Calu3 (cell line): ENCODE measurements around the gene FAM171A2. TPM values are rescaled to one million over a fixed set of nuclear protein-coding genes. Genes with fewer than 3 reads are reported as not detected.

Experiments used
- BruUV-seq: library from RNA; stranded (reverse); fragments of 400-500 nt; replicated peaks from 2 replicates; lab custom pipeline; 2021; lab: Mats Ljungman, UMichigan
- CTCF ChIA-PET: fragments of 300-600 bp; sonication (Branson Sonifier 250); formaldehyde crosslinking; loops from one replicate; lab custom pipeline; 2022; ENCODE audit warnings: antibody characterized with exemption; lab: Charles Lee
- DNase-seq: peaks from one replicate; pipeline ENCODE4 v3.0.0; 2022
- H3K27ac Mint-ChIP-seq: one replicate; pipeline ENCODE4 v1.8.0; 2022; ENCODE audit warnings: mixed read lengths; ENCODE audit not compliant: unreplicated experiment
- H3K27me3 Mint-ChIP-seq: one replicate; pipeline ENCODE4 v1.8.0; 2022; ENCODE audit warnings: mixed read lengths; ENCODE audit not compliant: unreplicated experiment
- H3K36me3 Mint-ChIP-seq: one replicate; pipeline ENCODE4 v1.8.0; 2022; ENCODE audit warnings: mild to moderate bottlenecking, moderate library complexity, mixed read lengths; ENCODE audit not compliant: insufficient read depth, unreplicated experiment
- H3K4me1 Mint-ChIP-seq: one replicate; pipeline ENCODE4 v1.8.0; 2022; ENCODE audit warnings: mild to moderate bottlenecking, low read depth, mixed read lengths; ENCODE audit not compliant: unreplicated experiment
- H3K4me3 Mint-ChIP-seq: one replicate; pipeline ENCODE4 v1.8.0; 2022; ENCODE audit warnings: mild to moderate bottlenecking, low read depth, moderate library complexity, mixed read lengths; ENCODE audit not compliant: unreplicated experiment
- H3K9me3 Mint-ChIP-seq: one replicate; pipeline ENCODE4 v1.8.0; 2022; ENCODE audit warnings: low read depth, mixed read lengths; ENCODE audit not compliant: unreplicated experiment
- intact Hi-C: fragments of 100-400 bp; cut with micrococcal nuclease; formaldehyde crosslinking; loops from one replicate; pipeline ENCODE4 v1.10.0; 2022; ENCODE audit not compliant: unreplicated experiment
- total RNA-seq: library from RNA; stranded (reverse); gene quantifications from 2 replicates; pipeline ENCODE4 v1.2.3, GENCODE V29; 2022
- TF ChIP-seq, protein P1 (sequence below): fragments of 200-600 bp; IDR thresholded peaks from one replicate; pipeline ENCODE4 v1.8.0; 2022; ENCODE audit warnings: antibody characterized with exemption; ENCODE audit not compliant: unreplicated experiment

The FAM171A2 gene
- total RNA-seq, 1 experiment from 2014 or later: 2.0 TPM

DNA sequence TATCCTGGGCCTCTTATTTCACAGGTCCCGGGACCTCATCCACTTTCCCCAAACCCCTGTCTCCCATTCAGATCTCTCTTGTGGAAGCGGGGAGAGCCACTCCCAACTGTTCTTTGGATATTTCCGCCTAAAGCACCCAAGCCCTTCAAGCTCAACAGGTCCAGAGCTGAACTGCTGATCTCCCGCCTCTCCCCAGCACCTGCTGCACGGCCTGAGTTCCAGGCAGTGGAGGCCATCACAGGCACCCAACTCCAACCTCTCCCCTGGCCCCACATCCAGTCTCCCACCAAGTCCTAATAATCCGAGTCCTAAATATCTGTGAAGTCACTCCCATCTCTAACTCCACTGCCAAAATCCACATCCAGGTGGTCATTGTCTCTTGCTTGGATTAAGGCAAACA is 19.3 kb upstream of the FAM171A2 start:
- DNase-seq: no peak
- TF ChIP-seq, protein P1, sequence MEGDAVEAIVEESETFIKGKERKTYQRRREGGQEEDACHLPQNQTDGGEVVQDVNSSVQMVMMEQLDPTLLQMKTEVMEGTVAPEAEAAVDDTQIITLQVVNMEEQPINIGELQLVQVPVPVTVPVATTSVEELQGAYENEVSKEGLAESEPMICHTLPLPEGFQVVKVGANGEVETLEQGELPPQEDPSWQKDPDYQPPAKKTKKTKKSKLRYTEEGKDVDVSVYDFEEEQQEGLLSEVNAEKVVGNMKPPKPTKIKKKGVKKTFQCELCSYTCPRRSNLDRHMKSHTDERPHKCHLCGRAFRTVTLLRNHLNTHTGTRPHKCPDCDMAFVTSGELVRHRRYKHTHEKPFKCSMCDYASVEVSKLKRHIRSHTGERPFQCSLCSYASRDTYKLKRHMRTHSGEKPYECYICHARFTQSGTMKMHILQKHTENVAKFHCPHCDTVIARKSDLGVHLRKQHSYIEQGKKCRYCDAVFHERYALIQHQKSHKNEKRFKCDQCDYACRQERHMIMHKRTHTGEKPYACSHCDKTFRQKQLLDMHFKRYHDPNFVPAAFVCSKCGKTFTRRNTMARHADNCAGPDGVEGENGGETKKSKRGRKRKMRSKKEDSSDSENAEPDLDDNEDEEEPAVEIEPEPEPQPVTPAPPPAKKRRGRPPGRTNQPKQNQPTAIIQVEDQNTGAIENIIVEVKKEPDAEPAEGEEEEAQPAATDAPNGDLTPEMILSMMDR: no peak
- no peaks in the 10 kb centered on the region for H3K9me3 Mint-ChIP-seq
- peaks cover 50% of the 10 kb centered on the region for H3K27me3 Mint-ChIP-seq
- no TSS peak for BruUV-seq
- H3K27ac Mint-ChIP-seq: no peak overlapping the region
- peaks cover 11% of the 10 kb centered on the region for H3K36me3 Mint-ChIP-seq
- CTCF ChIA-PET: interaction anchor here (0.7 to 1.1 kb wide), 2 partner anchors 105 to 161 kb away, joined by 3 to 10 read pairs; no protein-coding TSS in a partner anchor
- H3K4me3 Mint-ChIP-seq: no peak overlapping the region
- no peaks in the 10 kb centered on the region for H3K4me1 Mint-ChIP-seq
- intact Hi-C loops: no loop called here

DNA sequence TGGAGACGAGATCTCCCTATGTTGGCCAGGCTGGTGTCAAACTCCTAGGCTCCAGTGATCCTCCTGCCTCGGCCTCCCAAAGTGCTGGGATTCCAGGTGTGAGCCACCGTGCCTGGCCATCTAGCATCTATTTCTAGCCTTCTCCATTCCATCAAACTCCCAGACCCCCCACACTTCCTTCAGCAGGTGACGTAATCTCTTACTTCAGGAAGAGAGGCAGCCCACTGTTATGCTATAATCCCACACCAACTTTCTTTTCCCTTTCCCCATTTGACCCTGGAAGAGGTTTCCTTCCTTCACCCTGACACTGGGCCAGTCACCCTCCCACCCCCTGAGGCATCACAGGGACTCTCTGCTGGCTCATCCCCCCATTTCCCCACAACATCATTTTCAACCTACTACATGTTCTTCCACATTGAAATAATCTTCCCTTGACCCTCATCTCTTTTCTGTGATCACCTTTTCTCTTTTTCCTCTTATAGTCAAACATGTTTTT is 18.2 kb upstream of the FAM171A2 start:
- H3K27ac Mint-ChIP-seq: no peak overlapping the region
- no peak overlapping the region for H3K4me3 Mint-ChIP-seq
- H3K9me3 Mint-ChIP-seq: no peaks in the 10 kb centered on the region
- no peaks in the 10 kb centered on the region for H3K4me1 Mint-ChIP-seq
- H3K36me3 Mint-ChIP-seq: peaks cover 11% of the 10 kb centered on the region
- TF ChIP-seq, protein P1: no peak
- intact Hi-C loops: no loop called here
- no peak for DNase-seq
- CTCF ChIA-PET: interaction anchor here (0.7 to 1.1 kb wide), 2 partner anchors 44 to 160 kb away, joined by 3 to 10 read pairs; no protein-coding TSS in a partner anchor
- H3K27me3 Mint-ChIP-seq: peaks cover 52% of the 10 kb centered on the region
- no TSS peak for BruUV-seq

DNA sequence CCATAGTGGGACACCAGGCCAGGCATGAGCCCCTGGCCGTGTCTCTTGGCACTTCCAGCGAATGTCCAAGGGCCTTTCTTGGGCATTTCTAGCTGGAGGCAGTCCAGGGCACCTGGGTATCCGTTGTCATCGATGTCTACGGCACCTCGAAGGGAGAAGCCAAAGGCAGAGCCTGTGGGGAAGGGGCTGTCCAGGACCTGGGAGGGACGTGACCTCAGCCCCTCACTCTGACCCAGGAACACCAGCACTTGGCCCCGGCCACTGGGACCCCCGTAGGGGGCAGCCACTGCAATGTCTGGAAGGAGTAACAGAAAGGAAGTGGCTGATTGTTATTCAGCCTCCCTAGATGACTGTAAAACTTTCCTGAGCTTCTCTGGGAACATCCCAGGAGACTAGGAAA is 17.1 kb upstream of the FAM171A2 start:
- Mint-ChIP-seq H3K27ac (no peak overlapping the region), H3K36me3 (peaks cover 11% of the 10 kb centered on the region), H3K9me3 (no peaks in the 10 kb centered on the region), H3K4me1 (no peaks in the 10 kb centered on the region), H3K27me3 (peaks cover 52% of the 10 kb centered on the region), H3K4me3 (no peak overlapping the region)
- TF ChIP-seq, protein P1: no peak
- intact Hi-C loops: no loop called here
- no peak for DNase-seq
- no TSS peak for BruUV-seq
- CTCF ChIA-PET: interaction anchor here (1.5 kb wide), 1 partner anchor 37 kb away, joined by 3 read pairs; no protein-coding TSS in a partner anchor

DNA sequence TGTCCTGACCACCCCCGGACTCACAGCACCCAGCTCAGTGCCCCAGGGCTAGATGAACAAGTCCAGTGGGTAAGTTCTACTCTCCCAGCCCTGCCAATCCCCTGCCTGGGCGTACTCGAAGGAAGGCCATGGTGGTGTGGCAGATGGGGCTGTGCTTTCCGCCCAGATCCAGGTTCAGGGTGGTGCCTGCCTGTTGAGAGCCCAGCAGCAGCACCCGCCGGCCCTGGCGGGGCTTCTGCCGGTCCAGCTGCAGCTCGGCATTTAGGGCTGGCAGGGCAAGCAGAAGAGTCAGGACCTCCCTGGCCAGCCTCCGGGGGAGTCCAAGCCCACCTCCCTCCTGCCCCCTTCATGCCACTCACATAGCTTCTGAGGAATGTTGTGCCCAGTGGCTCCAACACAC is 16.2 kb upstream of the FAM171A2 start:
- no peaks in the 10 kb centered on the region for H3K4me1 Mint-ChIP-seq
- CTCF ChIA-PET: interaction anchor here (0.5 to 1.5 kb wide), 3 partner anchors 38 to 216 kb away, joined by 3 to 4 read pairs (median 3); no protein-coding TSS in a partner anchor
- DNase-seq: no peak
- H3K27me3 Mint-ChIP-seq: peaks cover 52% of the 10 kb centered on the region
- intact Hi-C loops: no loop called here
- no peaks in the 10 kb centered on the region for H3K9me3 Mint-ChIP-seq
- no peak overlapping the region for H3K27ac Mint-ChIP-seq
- no peak overlapping the region for H3K4me3 Mint-ChIP-seq
- no TSS peak for BruUV-seq
- TF ChIP-seq, protein P1: no peak
- peaks cover 3% of the 10 kb centered on the region for H3K36me3 Mint-ChIP-seq
